ENCODE data around the gene COPS7A.

COPS7A gene

GRCh38 chr12:6771509-6772330, 47.9 kb downstream of the COPS7A start:
- no peak overlapping the region for H3K4me3 ChIP-seq (ENCODE audit: low read depth, low read length)
- TF ChIP-seq, protein P1, sequence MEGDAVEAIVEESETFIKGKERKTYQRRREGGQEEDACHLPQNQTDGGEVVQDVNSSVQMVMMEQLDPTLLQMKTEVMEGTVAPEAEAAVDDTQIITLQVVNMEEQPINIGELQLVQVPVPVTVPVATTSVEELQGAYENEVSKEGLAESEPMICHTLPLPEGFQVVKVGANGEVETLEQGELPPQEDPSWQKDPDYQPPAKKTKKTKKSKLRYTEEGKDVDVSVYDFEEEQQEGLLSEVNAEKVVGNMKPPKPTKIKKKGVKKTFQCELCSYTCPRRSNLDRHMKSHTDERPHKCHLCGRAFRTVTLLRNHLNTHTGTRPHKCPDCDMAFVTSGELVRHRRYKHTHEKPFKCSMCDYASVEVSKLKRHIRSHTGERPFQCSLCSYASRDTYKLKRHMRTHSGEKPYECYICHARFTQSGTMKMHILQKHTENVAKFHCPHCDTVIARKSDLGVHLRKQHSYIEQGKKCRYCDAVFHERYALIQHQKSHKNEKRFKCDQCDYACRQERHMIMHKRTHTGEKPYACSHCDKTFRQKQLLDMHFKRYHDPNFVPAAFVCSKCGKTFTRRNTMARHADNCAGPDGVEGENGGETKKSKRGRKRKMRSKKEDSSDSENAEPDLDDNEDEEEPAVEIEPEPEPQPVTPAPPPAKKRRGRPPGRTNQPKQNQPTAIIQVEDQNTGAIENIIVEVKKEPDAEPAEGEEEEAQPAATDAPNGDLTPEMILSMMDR (IDR thresholded peaks at IDR 0.05; ENCODE audit: borderline replicate concordance, insufficient read depth, low read depth, low read length): no peak

DNA sequence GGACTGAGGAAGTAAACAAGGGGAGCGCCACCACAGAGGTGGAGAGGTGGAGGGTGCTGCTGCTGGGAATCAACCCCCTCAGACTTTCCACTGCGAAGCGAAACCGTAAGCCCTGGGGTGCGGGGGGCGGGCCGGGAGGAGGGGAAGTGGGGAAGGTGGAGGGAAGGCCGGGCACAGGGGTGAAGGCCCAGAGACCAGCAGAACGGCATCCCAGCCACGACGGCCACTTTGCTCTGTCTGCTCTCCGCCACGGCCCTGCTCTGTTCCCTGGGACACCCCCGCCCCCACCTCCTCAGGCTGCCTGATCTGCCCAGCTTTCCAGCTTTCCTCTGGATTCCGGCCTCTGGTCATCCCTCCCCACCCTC, 48.5 kb downstream of the COPS7A start, which contains the start of gene LAG3:
TSS of gene LAG3 (plus strand) at position 190 of the 365 bp plus-strand sequence. CDS start 333 bp downstream, outside the sequence.
- H3K4me3 ChIP-seq (ENCODE audit: low read depth, low read length): no peak within 1 kb of the TSS
- TF ChIP-seq, protein P1 (IDR thresholded peaks at IDR 0.05; ENCODE audit: borderline replicate concordance, insufficient read depth, low read depth, low read length): no peak

DNA sequence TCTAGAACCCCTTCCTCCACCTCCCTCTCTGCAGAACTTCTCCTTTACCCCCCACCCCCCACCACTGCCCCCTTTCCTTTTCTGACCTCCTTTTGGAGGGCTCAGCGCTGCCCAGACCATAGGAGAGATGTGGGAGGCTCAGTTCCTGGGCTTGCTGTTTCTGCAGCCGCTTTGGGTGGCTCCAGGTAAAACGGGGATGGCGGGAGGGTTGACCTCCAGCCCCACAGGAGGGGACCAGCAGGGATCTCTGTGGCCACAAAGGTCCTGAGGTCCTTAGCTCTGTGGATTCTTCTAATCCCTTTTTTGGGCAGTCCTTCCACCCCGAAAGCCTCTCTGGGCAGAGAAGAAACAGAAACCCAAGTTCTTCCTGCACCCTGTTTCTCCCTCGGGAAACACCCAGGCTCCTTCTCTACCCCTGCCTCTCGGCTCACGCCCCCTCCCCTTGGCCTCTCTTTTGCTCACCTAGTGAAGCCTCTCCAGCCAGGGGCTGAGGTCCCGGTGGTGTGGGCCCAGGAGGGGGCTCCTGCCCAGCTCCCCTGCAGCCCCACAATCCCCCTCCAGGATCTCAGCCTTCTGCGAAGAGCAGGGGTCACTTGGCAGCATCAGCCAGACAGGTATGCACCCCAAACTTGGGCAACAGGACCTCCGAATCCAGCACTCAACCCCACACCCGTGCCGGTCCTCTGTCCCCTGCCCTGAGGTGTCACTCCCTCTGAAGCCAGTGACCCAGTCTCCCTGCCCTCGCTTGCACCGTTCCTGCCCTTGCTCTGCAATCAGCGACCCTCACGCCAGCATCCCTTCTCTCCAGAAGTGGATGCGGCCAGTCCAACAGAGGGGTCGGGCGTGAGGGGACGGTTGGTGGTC, 49.1 kb downstream of the COPS7A start:
- no peak overlapping the region for H3K4me3 ChIP-seq (ENCODE audit: low read depth, low read length)
- TF ChIP-seq, protein P1 (IDR thresholded peaks at IDR 0.05; ENCODE audit: borderline replicate concordance, insufficient read depth, low read depth, low read length): no peak

DNA sequence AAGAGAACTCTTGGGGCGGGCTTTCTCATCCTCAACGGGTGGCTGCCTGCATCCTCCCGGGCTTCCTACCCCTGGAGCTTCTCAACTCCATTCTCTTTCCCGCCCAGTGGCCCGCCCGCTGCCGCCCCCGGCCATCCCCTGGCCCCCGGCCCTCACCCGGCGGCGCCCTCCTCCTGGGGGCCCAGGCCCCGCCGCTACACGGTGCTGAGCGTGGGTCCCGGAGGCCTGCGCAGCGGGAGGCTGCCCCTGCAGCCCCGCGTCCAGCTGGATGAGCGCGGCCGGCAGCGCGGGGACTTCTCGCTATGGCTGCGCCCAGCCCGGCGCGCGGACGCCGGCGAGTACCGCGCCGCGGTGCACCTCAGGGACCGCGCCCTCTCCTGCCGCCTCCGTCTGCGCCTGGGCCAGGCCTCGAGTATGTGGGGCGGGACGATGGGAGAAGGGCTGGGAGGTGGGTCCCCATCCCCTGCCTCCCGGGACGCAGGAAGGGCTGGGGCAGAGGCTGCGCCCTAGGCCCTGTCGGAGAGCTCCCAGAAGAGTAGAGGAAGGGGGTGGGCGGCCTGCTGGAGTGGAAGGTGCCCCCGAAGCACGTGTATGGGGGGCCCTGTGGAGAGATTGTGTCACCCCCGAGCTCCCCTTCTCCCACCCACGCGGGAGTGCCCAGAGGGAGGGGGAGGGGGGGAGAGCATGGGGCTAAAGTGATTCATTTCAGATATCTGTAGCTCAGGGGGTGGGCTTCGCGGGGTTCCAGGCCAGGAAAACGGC, 49.9 kb downstream of the COPS7A start:
- TF ChIP-seq, protein P1 (IDR thresholded peaks at IDR 0.05; ENCODE audit: borderline replicate concordance, insufficient read depth, low read depth, low read length): no peak
- peak overlapping the region; percentile 5 for H3K4me3 ChIP-seq (ENCODE audit: low read depth, low read length)

- H3K4me3 ChIP-seq (ENCODE audit: low read depth, low read length): no peak overlapping the region
- TF ChIP-seq, protein P1 (IDR thresholded peaks at IDR 0.05; ENCODE audit: borderline replicate concordance, insufficient read depth, low read depth, low read length): no peak
These were observed 50.7 kb downstream of the COPS7A start for GRCh38 chr12:6774499-6775062.
